Stimulated activated CD4-positive, alpha-beta T cell treated with anti-CD3 and anti-CD28 coated beads, TNF-alpha, amount 100 ng/mL, for 48 hours (primary cell): ENCODE data around the gene TMEM116.
"Not testable (repeated sequence)": the region's sequence is repeated elsewhere in the genome, so short reads cannot be mapped to it uniquely, and the experiment has no call there.

Experiments used
- DNase-seq, 3 donors: peaks; one replicate each; pipeline ENCODE4 v3.0.0-alpha.2; 2020; ENCODE audit warnings: low read depth in 3 of 3

TMEM116 gene

DNA sequence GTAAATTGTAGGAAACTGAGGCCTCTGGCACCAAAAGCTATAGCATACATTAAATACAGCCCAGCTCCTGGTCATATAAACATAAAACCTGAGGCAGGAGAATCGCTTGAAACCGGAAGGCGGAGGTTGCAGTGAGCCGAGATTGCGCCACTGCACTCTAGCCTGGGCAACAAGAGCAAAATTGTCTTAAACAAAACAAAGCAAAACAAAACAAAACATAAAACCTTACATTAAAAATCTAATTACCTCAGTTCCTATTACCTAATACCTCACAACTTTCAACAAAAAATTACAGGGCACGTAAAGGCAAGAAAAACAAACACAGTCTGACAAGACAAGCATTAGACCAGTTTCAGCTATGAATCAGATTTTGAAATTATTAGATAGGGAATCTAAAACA is 36.7 kb downstream of the TMEM116 start:
- no peak for DNase-seq

DNA sequence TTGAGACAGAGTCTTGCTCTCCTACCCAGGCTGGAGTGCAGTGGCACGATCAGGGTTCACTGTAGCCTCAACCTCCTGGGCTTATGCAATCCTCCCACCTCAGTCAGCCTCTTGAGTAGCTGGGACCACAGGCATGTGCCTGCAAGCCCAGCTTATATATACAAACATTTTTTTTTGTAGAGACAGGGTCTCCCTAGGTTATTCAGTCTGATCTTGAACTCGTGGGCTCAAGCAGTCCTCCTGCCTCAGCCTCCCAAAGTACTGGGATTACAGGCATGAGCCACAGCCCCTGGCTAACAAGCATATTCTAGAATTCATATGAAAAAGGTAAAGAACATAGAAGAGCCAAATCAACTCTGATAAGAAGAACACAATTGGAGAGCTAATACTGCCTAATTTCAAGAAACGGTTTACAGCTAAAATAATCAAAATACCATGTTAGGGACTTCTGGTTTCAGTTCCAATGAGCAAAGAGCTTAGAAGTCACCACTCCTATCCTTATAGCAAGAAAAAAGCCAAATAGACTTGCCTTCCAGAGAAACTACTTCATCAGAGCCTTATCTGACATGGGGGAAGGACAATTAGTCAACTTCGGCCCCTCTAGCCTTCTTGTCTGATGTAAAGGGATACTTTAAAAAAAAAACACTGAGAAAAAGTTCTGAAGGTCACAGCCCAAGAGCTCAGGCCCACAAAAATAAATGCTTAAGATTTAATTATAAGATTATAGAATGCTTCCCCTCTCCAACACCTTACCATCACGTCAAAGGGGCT is 37.6 kb downstream of the TMEM116 start:
- no peak for DNase-seq

DNA sequence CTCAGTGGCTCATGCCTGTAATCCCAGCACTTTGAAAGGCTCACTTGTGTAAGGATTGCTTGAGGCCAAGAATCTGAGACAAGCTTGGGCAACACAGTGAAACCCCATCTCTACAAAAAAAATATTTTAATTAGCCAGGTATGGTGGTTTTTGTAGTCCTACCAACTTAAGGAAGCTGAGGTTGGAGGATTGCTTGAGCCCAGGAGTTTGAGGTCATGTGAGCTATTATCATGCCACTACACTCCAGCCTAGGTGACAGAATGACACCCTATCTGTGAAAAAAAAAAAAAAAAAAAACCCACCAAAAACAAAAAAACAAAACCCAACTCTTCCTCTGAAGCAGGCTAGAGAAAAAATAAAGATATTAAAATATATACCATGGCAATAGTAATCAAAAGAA is 41.2 kb downstream of the TMEM116 start:
- no peak for DNase-seq

DNA sequence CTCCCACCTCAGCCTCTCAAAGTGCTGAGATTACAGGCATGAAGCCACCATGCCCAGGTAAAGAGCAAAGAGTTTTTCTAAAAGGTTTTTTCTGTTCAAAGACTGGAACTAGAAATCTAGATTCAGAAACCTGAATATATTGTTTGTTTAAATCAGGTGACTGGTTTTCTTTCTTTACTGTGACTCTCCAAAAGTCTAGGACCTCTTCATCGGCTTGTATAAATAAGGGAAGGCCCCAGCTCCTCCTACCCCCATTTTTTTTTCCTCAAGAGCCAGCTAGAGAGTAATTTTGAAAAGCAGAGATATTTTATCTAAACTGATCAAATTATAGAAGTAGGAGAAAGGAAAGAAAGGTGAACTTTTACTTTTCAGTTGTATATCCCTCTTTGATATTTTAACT is 48.0 kb downstream of the TMEM116 start:
- no peak for DNase-seq

DNA sequence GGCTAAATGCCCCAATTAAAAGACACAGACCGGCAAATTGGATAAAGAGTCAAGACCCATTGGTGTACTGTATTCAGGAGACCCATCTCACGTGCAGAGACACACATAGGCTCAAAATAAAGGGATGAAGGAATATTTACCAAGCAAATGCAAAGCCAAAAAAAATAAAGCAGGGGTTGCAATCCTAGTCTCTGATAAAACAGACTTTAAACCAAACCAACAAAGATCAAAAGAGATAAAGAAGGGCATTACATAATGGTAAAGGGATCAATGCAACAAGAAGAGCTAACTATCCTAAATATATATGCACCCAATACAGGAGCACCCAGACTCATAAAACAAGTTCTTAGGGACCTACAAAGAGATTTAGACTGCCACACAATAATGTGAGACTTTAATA is 53.4 kb downstream of the TMEM116 start:
- DNase-seq = not testable (repeated sequence)

DNA sequence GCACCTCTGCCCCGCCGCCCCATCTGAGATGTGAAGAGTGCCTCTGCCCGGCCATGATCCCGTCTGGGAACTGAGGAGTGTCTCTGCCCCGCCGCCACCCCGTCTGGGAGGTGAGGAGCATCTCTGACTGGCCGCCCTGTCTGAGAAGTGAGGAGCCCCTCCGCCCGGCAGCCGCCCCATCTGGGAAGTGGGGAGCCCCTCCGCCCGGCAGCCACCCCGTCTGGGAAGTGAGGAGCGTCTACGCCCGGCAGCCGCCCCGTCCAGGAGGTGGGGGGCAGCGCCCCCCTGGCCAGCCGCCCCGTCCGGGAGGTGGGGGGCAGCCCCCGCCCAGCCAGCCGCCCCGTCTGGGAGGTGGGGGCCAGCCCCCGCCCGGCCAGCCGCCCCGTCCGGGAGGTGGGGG is 55.7 kb downstream of the TMEM116 start:
- not testable (repeated sequence) for DNase-seq

DNA sequence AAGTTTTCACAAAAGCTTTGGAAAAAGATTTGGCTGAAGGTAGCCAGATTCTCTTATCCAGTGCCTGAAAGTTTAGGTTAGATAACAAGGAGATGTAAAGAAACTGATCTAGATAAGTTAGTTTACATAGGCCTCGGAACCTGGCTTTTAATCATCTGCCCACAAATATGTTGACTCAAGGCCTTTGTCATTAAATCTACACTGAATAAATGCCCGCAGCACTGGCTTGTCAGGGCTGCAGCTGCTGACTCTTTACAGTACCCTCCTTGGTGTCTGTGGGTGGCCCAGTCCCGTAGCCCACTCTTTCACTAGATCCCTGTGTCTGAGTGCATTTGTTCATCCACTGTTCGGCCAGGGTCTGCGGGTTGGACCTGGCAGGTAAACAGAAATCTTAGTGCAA is 58.0 kb downstream of the TMEM116 start:
- no peak for DNase-seq

DNA sequence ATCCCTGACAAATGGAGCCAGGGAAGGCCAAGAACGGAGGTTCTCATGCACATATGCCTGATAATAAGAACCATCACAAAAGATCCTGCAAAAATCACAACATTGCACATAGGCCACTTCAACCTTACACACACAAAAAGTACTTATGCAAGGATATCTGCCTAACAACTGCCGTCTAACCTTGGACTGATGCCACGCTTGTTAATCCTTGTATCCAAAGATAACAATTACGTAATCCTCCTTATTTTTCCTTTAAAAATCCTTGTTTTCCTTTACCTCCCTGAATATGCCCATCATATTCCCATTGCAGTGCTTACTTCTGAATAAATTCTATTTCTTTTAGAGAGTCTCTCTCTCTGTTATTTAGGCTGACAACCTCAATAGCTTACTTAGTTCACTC is 59.5 kb downstream of the TMEM116 start:
- no peak for DNase-seq

DNA sequence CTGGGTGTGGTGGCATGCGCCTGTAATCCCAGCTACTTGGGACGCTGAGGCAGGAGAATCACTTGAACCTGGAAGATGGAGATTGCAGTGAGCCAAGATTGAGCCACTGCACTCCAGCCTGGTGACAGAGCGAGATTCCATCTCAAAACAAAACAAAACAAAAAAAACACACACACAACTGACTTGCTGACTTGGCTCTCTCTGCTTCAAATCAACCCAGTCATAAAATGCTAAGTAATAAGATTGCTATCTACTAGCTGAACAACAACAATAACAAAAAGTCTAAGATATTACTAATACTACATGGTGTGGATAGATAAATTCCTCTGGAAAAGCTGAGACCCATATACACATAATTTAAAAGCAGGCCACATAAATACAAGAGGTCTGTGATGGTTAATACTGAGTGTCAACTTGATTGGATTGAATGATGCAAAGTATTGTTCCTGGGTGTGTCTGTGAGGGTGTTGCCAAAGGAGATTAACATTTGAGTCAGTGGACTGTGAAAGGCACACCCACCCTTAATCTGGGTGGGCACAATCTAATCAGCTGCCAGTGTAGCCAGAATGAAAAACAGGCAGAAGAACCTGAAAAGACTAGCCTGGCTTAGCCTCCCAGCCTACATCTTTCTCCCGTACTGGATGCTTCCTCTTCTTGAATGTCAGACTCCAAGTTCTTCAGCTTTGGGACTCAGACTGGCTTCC is 60.7 kb downstream of the TMEM116 start:
- not testable (repeated sequence) for DNase-seq

DNA sequence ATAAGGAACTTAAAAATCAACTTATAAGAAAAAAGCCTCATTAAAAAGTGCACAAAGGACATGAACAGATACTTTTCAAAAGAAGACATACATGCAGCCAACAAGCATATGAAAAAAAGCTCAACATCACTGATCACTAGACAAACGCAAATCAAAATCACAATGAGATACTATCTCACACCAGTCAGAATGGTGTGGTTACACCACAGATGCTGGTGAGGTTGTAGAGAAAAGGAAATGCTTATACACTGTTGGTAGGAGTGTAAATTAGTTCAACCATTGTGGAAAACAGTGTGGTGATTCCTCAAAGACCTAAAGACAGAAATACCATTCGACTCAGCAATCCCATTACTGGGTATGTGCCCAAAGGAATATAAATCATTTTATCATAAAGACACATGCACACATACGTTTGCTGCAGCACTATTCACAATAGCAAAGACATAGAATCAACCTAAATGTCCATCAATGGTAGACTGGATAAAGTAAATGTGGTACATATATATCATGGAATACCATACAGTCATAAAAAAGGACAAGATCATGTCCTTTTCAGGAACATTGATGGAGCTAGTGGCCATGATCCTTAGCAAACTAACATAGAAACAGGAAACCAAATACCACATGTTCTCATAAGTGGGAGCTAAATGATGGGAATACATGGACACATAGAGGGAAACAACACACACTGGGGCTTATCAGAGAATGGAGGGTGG is 61.8 kb downstream of the TMEM116 start:
- not testable (repeated sequence) for DNase-seq

DNA sequence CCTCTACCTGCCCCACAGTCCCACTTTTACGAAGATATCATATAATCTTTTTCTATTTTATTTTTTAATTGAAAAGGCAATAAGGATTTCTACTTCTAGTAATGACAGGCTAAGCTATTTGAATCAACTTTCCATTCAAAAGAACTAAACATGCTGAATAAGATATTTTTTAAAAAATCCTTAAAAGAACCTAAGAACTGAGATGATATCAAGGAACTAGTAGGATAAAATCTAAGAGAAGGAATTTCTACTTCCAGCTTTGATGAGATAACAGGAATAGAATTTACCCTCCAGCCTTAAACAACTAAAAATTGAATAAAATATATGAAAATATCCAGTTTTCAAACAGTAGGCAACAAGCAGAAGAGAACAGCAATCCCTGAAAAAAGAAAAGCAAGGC is 69.0 kb downstream of the TMEM116 start:
- DNase-seq = no peak

DNA sequence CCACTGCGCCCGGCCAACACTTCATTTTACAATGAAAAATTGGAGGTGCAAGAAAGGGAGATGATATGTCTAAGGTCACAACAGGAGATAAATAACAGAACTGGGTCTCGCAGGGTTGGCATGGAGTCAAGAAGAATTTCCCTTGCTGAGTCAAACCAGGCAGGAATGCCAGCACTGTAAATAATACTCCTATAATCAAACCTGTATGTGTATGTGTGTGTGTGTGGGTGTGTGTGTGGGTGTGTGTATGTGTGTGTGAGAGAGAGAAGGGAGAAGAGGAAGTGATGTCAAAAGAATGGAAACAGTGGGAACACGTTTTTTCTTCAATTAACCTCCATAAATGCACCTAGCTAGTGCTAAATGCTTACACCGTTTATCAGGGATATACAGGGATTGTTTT is 70.4 kb downstream of the TMEM116 start:
- DNase-seq = no peak

DNA sequence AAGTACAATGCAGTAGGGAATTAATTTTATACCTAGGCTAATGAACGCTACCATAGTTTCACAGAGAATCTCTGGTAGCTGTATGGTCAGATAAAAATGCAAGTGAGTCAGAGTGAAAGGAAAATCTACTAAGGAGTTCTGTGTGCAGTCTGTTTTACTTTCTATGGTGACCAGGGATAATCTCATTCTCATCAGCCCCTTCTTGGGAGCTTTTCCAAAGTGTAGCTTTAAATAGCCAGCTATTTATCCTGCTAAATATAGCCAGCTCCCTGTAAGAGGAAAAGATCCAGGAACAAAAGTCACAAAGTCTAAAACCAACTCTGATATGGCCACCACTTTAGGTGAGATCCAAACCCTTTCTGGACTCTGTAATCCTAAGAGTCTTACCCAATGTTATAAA is 75.5 kb downstream of the TMEM116 start:
- DNase-seq = no peak

DNA sequence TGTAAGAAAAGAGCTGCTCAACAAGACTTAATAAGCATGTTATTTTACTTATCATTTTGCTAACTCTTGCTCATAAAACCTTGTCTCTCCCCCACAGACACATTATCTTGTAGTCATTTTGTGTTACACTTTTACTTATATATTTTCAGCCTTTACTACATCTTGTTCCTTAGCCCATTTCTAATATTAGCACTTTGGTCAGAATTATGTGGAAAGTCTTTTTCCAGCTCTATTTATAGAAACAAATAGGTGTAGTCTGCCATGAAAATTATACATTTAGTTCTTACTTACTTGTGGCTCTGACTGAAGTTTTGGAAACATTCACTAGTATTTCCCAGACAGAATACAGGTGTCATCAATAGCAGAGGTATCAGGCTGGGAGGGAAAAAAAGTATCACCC is 76.1 kb downstream of the TMEM116 start:
- DNase-seq = no peak

DNA sequence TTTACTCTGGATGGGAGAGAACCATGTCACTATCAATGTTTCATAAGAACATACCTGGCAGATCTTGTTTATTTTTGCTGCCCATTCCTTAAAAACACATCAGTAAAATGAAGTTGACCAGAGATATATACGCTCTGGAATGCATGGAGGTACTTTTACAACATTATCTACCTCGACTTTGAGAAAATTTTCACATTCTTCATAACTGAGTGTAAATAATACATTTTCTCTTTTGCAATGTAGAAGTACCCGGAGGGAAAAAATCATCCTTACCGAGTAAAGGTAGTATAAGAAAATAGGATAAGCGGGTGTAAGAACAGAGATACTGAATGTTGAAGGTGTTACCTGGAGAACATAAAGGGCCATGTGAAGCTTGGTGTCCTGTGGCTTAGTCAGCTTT is 80.7 kb downstream of the TMEM116 start:
- no peak for DNase-seq

DNA sequence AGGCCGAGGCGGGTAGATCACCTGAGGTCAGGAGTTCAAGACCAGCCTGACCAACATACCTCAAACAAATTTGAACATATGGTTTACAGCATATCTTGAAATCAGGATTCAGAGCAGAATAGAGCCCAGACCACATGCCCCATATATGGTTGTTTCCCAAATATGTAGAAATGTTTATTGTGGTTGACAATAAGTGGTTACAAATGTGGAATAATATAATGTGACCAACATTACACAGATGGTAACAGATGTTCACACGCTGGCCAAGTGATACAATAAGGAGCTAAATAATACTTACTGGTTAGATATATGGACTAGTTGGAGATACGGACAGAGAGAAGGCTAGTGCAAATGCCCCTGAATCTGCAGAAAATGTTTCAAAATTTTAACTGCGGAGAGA is 85.6 kb downstream of the TMEM116 start:
- DNase-seq = no peak

DNA sequence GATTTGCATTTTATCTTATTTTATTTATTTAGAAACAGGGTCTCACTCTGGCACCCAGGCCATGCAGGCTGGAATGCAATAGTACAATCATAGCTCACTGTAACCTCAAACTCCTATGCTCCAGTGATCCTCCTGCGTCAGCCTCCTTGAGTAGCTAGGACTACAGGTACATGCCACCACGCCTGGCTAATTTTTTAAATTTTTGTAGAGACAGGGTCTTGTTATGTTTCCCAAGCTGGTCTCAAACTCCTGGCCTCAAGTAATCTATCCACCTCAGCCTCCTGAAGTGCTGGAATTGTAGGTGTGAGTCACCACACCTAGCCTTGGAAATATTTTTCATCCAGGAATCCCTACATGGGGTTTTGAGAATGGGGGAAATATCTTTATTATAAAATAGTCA is 86.3 kb downstream of the TMEM116 start:
- no peak for DNase-seq

DNA sequence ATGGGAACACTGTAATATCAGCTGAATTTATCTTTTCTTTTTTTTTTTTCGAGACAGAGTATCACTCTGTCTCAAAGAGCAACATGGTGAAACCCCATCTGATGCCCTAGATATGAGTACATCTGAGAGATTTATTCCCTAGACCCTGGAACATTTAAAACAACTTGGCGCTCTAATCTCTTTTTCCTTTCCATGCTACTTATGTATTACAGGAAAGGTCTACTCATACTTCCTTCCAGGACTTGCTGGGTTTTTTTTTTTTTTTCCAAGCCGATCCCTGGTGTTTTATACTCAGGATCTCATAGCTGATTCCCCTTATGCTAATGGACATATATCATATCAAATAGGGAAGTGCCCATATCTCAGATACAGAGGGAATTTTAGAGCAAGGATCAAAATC is 87.8 kb downstream of the TMEM116 start:
- no peak for DNase-seq

DNA sequence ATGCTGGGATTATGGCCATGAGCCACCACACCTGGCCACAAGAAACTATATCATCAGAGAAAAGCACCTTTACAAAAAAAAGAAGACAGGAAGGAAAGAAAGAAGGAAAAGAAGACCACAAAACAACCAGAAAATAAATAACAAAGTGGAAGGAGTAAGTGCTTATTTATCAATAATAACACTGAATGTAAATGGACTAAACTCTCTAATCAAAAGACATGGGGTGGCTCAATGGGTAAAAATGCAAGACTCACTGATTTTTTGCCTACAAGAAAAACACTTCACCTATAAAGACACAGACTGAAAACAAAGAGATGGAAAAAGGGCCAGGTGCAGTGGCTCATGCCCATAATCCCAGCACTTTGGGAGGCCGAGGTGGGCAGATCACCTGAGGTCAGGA is 105.2 kb downstream of the TMEM116 start:
- no peak for DNase-seq

DNA sequence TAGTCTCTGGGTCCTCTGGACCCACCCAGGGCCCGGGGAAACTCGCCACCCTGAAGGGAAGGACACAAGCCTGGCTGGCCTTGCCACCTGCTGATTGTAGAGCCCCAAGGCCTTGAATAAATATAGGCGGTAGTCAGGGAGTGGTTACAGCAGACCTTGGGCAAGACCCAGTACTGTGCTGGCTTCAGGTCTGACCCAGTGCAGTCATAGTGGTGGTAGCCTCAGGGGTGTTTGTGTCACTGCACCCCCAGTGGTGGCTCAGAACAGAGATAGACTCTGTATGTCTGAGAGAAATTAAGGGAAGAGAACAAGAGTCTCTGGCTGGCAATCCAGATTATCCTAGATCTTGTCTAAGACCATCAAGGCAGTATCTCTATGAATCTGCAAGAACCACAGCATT is 107.5 kb downstream of the TMEM116 start:
- DNase-seq = no peak

DNA sequence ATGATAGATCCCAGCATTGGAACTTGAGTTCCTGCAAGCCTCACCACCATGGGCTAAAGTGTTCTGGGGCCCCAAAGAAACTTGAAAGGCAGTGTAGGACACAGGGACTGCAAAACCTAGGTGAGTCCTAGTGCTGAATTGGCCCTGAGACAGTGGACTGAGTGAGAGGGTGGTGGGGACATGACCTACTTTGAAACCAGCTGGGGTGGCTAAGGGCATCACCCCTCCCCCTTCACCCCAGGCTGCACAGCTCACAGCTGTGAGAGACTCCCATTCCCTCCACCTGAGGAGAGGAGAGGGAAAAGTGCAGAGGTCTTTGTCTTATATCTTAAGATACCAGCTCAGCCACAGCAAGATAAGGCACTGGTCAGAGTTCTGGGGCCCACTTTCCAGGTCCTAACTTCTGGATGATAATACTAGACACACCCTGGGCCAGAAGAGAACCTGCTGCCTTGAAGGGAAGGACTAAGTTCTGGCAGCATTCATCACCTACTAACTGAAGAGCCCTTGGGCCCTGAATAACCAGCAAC is 108.5 kb downstream of the TMEM116 start:
- DNase-seq = no peak

DNA sequence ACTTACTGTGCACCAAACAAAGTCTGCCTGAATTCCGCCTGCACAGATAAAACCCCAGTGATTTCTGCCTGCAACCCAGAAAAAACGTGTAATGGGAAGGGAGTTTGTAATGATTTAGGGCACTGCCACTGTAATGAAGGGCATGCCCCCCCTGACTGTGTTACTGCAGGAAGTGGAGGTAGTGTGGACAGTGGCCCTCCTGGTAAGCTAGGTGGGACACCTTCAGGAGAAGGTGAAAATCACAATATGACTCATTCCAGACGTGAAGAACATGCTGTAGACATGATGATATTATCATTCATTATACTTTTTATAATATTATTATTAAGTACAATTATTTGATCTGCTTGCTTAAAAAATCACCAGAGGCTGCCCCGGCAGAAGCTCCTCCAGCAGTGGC is 111.8 kb downstream of the TMEM116 start:
- no peak for DNase-seq

DNA sequence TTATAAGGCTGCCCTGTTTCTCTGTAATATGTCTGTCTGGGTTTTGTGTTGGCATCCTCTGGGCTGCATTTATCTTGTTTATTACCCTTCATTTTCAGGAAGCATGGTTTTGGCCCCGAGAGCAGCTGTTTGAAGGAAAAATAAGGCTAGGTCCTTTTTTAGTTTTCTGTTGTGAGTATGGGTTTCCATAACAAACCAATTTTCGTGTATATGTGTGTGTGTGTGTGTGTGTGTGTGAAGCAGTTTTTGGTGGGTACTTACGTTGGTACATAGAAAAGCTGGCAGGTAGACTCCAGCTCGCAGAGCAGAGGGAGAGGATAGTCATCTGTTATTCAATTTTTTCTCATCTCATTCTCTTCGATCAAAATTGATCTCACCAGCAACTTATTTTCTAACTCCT is 118.4 kb downstream of the TMEM116 start:
- DNase-seq = no peak
